ENCODE measurements around the gene NRL. TPM values are rescaled to one million over a fixed set of nuclear protein-coding genes. Genes with fewer than 3 reads are reported as not detected.
A peak's percentile ranks its signal among the peaks of the same experiment; 100 is the strongest.

NRL gene
- total and polyA plus RNA-seq, 10 of the 15 experiments (the other 5 are each of a cell fraction or from before 2014, with no cell fraction given): 0.11 to 4.4 (median 2.2) TPM

DNA sequence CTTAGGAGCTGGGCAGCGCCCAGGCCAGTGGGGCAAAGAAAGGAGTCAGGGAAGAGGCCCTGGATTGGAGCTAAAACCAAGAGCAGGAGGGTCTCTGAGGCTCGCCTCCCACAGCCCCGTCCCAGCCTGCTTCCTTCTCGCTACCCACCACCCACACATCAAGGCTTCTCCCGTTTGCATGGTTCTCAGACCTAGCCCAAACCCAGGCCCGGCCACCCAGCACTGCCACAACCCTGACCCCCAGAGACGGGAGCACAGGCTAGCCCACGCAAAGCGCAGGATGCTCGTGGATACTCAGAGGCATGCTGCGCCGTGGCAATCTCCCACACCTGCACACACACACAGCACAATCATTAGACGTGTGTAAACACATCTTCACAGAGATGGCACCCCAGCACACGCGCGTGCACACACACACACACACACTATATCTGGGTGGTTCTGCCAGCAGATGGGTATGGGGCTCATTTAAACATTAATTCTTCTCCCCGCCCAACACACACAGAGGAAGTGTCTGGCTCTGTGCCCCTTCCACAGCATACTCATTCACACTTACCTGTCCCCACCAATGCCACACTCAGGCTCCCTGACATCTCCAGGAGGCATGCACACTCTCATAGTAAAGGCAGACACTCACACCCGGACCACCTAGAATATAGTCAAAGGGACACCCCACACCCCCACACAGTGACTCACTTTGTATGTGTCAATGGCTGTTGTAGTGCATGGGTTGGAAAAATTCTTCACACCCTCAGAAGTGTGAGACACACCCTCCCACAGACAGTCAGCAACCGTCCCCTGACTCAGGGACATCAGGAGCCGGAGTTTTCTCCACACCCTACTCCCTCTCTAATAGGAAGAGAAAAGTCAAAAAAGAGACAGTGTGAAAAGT lies 61.8 kb downstream of the NRL start:
- Histone ChIP-seq H3K9me3 (replicated peaks; ENCODE audit: control insufficient read depth, insufficient read depth, low read length) (no peaks in the 10 kb centered on the region), H3K9ac (ENCODE audit: control insufficient read depth, insufficient read depth, low read length) (no peak overlapping the region), H3K27me3 (replicated peaks in 1 of 2; ENCODE audit: control insufficient read depth in 2 of 2, insufficient read depth in 2 of 2, low read length in 1 of 2) (peaks cover 0 to 3% of the 10 kb centered on the region in 2 experiments; a peak in 1 of 4 replicates), H3K79me2 (ENCODE audit: control insufficient read depth, insufficient read depth, low read length) (no peaks in the 10 kb centered on the region), H2AFZ (ENCODE audit: control insufficient read depth, low read depth, low read length) (no peak overlapping the region), H3K36me3 (ENCODE audit: control insufficient read depth in 2 of 2, insufficient read depth in 2 of 2, low read length in 1 of 2) (no peaks in the 10 kb centered on the region), H3K4me2 (ENCODE audit: control insufficient read depth, insufficient read depth) (peak overlapping the region; percentile 99), H3K4me1 (ENCODE audit: control insufficient read depth, insufficient read depth, low read length) (peaks cover 23% of the 10 kb centered on the region), H3K4me3 (peak overlapping the region; percentile 74), H4K20me1 (ENCODE audit: control insufficient read depth, insufficient read depth) (no peaks in the 10 kb centered on the region), H3K27ac (ENCODE audit: control insufficient read depth, insufficient read depth) (no peak overlapping the region)
- POLR2A ChIA-PET: interaction anchor here (0.6 to 0.8 kb wide), 3 partner anchors 55 to 73 kb away, joined by 3 to 5 read pairs (median 3); no protein-coding TSS in a partner anchor
- CTCF ChIA-PET: interaction anchor here (0.6 to 6.3 kb wide), 6 partner anchors 9 to 123 kb away, joined by 3 to 197 read pairs (median 5); partner anchors contain the start of gene PCK2
- RAD21 ChIA-PET (ENCODE audit: unreplicated experiment): interaction anchor here (0.5 to 2.1 kb wide), 4 partner anchors 10 to 746 kb away, joined by 3 to 6 read pairs (median 4); partner anchors contain the start of gene BCL2L2
- in situ Hi-C loops (cut with MboI) (no loop called here), intact Hi-C loops (cut with micrococcal nuclease; ENCODE audit: unreplicated experiment) (loop anchor here (2.0 kb wide), 1 partner anchor 38 kb away; no protein-coding TSS in a partner anchor)
- no peak for DNase-seq (ENCODE audit: low read depth, low spot score)
- no peak for ATAC-seq
- BruUV-seq (replicated peaks): no TSS peak
- FAIRE-seq: no peak
- TF ChIP-seq BMI1 (IDR thresholded peaks at IDR 0.05; ENCODE audit: borderline replicate concordance) (no peak), EGR1 (IDR thresholded peaks at IDR 0.05; ENCODE audit: borderline replicate concordance in 1 of 2, low read depth in 2 of 2, low read length in 2 of 2) (no peak), FOXK2 (IDR thresholded peaks at IDR 0.05) (0 out of 2 replicates have a peak, but pooled peaks have one; percentile 0), IKZF1 (conservative IDR thresholded peaks at IDR 0.05) (peak; percentile 31; the same call in 1 of the 2 replicates), MXI1 (IDR thresholded peaks at IDR 0.05; ENCODE audit: low read depth, low read length) (no peak)
- TF ChIP-seq, protein P1, sequence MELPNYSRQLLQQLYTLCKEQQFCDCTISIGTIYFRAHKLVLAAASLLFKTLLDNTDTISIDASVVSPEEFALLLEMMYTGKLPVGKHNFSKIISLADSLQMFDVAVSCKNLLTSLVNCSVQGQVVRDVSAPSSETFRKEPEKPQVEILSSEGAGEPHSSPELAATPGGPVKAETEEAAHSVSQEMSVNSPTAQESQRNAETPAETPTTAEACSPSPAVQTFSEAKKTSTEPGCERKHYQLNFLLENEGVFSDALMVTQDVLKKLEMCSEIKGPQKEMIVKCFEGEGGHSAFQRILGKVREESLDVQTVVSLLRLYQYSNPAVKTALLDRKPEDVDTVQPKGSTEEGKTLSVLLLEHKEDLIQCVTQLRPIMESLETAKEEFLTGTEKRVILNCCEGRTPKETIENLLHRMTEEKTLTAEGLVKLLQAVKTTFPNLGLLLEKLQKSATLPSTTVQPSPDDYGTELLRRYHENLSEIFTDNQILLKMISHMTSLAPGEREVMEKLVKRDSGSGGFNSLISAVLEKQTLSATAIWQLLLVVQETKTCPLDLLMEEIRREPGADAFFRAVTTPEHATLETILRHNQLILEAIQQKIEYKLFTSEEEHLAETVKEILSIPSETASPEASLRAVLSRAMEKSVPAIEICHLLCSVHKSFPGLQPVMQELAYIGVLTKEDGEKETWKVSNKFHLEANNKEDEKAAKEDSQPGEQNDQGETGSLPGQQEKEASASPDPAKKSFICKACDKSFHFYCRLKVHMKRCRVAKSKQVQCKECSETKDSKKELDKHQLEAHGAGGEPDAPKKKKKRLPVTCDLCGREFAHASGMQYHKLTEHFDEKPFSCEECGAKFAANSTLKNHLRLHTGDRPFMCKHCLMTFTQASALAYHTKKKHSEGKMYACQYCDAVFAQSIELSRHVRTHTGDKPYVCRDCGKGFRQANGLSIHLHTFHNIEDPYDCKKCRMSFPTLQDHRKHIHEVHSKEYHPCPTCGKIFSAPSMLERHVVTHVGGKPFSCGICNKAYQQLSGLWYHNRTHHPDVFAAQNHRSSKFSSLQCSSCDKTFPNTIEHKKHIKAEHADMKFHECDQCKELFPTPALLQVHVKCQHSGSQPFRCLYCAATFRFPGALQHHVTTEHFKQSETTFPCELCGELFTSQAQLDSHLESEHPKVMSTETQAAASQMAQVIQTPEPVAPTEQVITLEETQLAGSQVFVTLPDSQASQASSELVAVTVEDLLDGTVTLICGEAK (IDR thresholded peaks at IDR 0.05; ENCODE audit: borderline replicate concordance): no peak
- TF ChIP-seq, protein P2, sequence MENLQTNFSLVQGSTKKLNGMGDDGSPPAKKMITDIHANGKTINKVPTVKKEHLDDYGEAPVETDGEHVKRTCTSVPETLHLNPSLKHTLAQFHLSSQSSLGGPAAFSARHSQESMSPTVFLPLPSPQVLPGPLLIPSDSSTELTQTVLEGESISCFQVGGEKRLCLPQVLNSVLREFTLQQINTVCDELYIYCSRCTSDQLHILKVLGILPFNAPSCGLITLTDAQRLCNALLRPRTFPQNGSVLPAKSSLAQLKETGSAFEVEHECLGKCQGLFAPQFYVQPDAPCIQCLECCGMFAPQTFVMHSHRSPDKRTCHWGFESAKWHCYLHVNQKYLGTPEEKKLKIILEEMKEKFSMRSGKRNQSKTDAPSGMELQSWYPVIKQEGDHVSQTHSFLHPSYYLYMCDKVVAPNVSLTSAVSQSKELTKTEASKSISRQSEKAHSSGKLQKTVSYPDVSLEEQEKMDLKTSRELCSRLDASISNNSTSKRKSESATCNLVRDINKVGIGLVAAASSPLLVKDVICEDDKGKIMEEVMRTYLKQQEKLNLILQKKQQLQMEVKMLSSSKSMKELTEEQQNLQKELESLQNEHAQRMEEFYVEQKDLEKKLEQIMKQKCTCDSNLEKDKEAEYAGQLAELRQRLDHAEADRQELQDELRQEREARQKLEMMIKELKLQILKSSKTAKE (IDR thresholded peaks at IDR 0.05; ENCODE audit: low read depth, poor library complexity, severe bottlenecking): no peak
- TF ChIP-seq, protein P3, sequence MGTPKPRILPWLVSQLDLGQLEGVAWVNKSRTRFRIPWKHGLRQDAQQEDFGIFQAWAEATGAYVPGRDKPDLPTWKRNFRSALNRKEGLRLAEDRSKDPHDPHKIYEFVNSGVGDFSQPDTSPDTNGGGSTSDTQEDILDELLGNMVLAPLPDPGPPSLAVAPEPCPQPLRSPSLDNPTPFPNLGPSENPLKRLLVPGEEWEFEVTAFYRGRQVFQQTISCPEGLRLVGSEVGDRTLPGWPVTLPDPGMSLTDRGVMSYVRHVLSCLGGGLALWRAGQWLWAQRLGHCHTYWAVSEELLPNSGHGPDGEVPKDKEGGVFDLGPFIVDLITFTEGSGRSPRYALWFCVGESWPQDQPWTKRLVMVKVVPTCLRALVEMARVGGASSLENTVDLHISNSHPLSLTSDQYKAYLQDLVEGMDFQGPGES (IDR thresholded peaks at IDR 0.05): no peak
- SMC1A ChIA-PET (ENCODE audit: uncharacterized antibody, unreplicated experiment): interaction anchor here (0.6 to 1.8 kb wide), 5 partner anchors 8 to 56 kb away, joined by 3 to 5 read pairs (median 4); no protein-coding TSS in a partner anchor
- 53% methylated on average over 20 of the region's 20 CpGs for WGBS (ENCODE audit: insufficient coverage, insufficient replicate concordance, low lambda C conversion rate, missing lambda C conversion rate)

Data from GM12878 (cell line).